HEK293 (cell line): ENCODE results near the gene ARL11.

Experiments used
- CTCF ChIA-PET: fragments of 350-600 bp; formaldehyde crosslinking; extraction: SDS; loops from one replicate; lab custom pipeline; 2021; ENCODE audit warnings: antibody characterized with exemption; lab: Yijun Ruan, JAX
- POLR2A ChIA-PET: fragments of 300-600 bp; formaldehyde crosslinking; extraction: SDS; loops from one replicate; lab custom pipeline; 2020; ENCODE audit warnings: antibody characterized with exemption, inconsistent platforms; lab: Yijun Ruan, JAX
- H3K27ac ChIP-seq: fragments of 200-500 bp; sonication (Bioruptor generic); 2 replicates; pipeline ENCODE4 v1.5.1; 2014; ENCODE audit warnings: low read depth, low read length, control low read depth, inconsistent platforms; ENCODE audit errors: extremely low read depth
- H3K36me3 ChIP-seq, 2 experiments: fragments of 200-500 bp in 1 of 2; sonication (Bioruptor generic) in 1 of 2; 1 replicate in 1 of 2; 2 replicates in 1 of 2; pipeline ENCODE4 v1.5.1; 2014 to 2017; ENCODE audit warnings: inconsistent platforms in 2 of 2, low read length in 2 of 2; ENCODE audit not compliant: control insufficient read depth in 2 of 2, insufficient read depth in 1 of 2
- H3K4me1 ChIP-seq: fragments of 200-500 bp; sonication (Bioruptor generic); 2 replicates; pipeline ENCODE4 v1.5.1; 2014; ENCODE audit warnings: mild to moderate bottlenecking, low read length, inconsistent platforms; ENCODE audit not compliant: control insufficient read depth, insufficient read depth
- H3K4me3 ChIP-seq: 2 replicates; pipeline ENCODE4 v1.5.1; 2011; ENCODE audit warnings: low read depth, mild to moderate bottlenecking, control low read depth, low read length, moderate library complexity
- H3K9me3 ChIP-seq: fragments of 200-500 bp; sonication (Bioruptor generic); 2 replicates; pipeline ENCODE4 v1.5.1; 2014; ENCODE audit warnings: low read depth, low read length, inconsistent platforms; ENCODE audit not compliant: control insufficient read depth, insufficient read depth
- CTCF ChIP-seq: fragments of 450-650 bp; formaldehyde crosslinking; IDR thresholded peaks from 2 replicates; pipeline ENCODE4 v1.5.1; 2016; ENCODE audit warnings: missing biosample characterization, missing genetic modification characterization
- FEZF1 ChIP-seq: fragments of 450-650 bp; formaldehyde crosslinking; IDR thresholded peaks from 2 replicates; pipeline ENCODE4 v1.5.1; 2016; ENCODE audit warnings: missing biosample characterization, missing genetic modification characterization
- IKZF3 ChIP-seq: fragments of 450-650 bp; IDR thresholded peaks from 2 replicates; pipeline ENCODE4 v1.5.0; 2018; ENCODE audit warnings: missing biosample characterization, mild to moderate bottlenecking, missing genetic modification characterization, moderate library complexity
- KLF7 ChIP-seq: fragments of 450-650 bp; formaldehyde crosslinking; IDR thresholded peaks from 2 replicates; pipeline ENCODE4 v1.5.1; 2016; ENCODE audit warnings: missing biosample characterization, missing genetic modification characterization, borderline replicate concordance
- OSR2 ChIP-seq: fragments of 450-650 bp; formaldehyde crosslinking; IDR thresholded peaks from 2 replicates; pipeline ENCODE4 v1.5.1; 2016; ENCODE audit warnings: missing biosample characterization, missing genetic modification characterization
- SP7 ChIP-seq: fragments of 450-650 bp; formaldehyde crosslinking; IDR thresholded peaks from 2 replicates; pipeline ENCODE4 v1.5.1; 2016; ENCODE audit warnings: missing biosample characterization, missing genetic modification characterization
- ZBTB49 ChIP-seq: fragments of 450-650 bp; formaldehyde crosslinking; IDR thresholded peaks from 2 replicates; pipeline ENCODE4 v1.5.1; 2016; ENCODE audit warnings: missing biosample characterization, missing genetic modification characterization, low read depth
- ZEB2 ChIP-seq: fragments of 450-650 bp; formaldehyde crosslinking; IDR thresholded peaks from 2 replicates; pipeline ENCODE4 v1.5.1; 2016; ENCODE audit warnings: missing biosample characterization, missing genetic modification characterization
- ZNF10 ChIP-seq: fragments of 450-650 bp; formaldehyde crosslinking; IDR thresholded peaks from 2 replicates; pipeline ENCODE4 v1.5.1; 2017; ENCODE audit warnings: missing biosample characterization, missing genetic modification characterization
- ZNF16 ChIP-seq: fragments of 450-650 bp; formaldehyde crosslinking; IDR thresholded peaks from 2 replicates; pipeline ENCODE4 v1.5.1; 2016; ENCODE audit warnings: low read depth, missing biosample characterization, missing genetic modification characterization
- ZNF169 ChIP-seq: fragments of 450-650 bp; formaldehyde crosslinking; IDR thresholded peaks from 2 replicates; pipeline ENCODE4 v1.5.1; 2016; ENCODE audit warnings: missing biosample characterization, missing genetic modification characterization
- ZNF391 ChIP-seq: fragments of 450-650 bp; formaldehyde crosslinking; IDR thresholded peaks from 2 replicates; pipeline ENCODE4 v1.5.1; 2016; ENCODE audit warnings: low read depth, missing biosample characterization, missing genetic modification characterization, borderline replicate concordance
- ZNF654 ChIP-seq: fragments of 450-650 bp; formaldehyde crosslinking; IDR thresholded peaks from 2 replicates; pipeline ENCODE4 v1.5.1; 2016; ENCODE audit warnings: low read depth, missing biosample characterization, missing genetic modification characterization
- ZNF658 ChIP-seq: fragments of 450-650 bp; formaldehyde crosslinking; IDR thresholded peaks from 2 replicates; pipeline ENCODE4; 2016; ENCODE audit warnings: missing biosample characterization, missing genetic modification characterization
- ZNF660 ChIP-seq: fragments of 450-650 bp; IDR thresholded peaks from 2 replicates; pipeline ENCODE4 v1.5.1; 2018; ENCODE audit warnings: missing biosample characterization, mild to moderate bottlenecking, missing genetic modification characterization
- ZNF664 ChIP-seq: fragments of 450-650 bp; formaldehyde crosslinking; IDR thresholded peaks from 2 replicates; pipeline ENCODE4 v1.5.1; 2016; ENCODE audit warnings: missing biosample characterization, missing genetic modification characterization
- ZSCAN30 ChIP-seq: fragments of 450-650 bp; IDR thresholded peaks from 2 replicates; pipeline ENCODE4 v1.5.1; 2018; ENCODE audit warnings: missing biosample characterization, mild to moderate bottlenecking, missing genetic modification characterization, moderate library complexity
- TF ChIP-seq, protein P1 (sequence below): fragments of 450-650 bp; formaldehyde crosslinking; IDR thresholded peaks from 2 replicates; pipeline ENCODE4 v1.5.1; 2016; ENCODE audit warnings: missing biosample characterization, missing genetic modification characterization
- TF ChIP-seq, protein P2 (sequence below): fragments of 450-650 bp; formaldehyde crosslinking; IDR thresholded peaks from 2 replicates; pipeline ENCODE4 v1.5.1; 2017; ENCODE audit warnings: missing biosample characterization, missing genetic modification characterization
- TF ChIP-seq, protein P3 (sequence below): fragments of 450-650 bp; formaldehyde crosslinking; IDR thresholded peaks from 2 replicates; pipeline ENCODE4 v1.5.1; 2016; ENCODE audit warnings: missing biosample characterization, missing genetic modification characterization
- TF ChIP-seq, protein P4 (sequence below): fragments of 450-650 bp; IDR thresholded peaks from 2 replicates; pipeline ENCODE4 v1.5.1; 2018; ENCODE audit warnings: missing biosample characterization, missing genetic modification characterization

Gene ARL11

GRCh38 chr13:49669735-49670309 lies 41.5 kb downstream of the ARL11 start:
- no peak overlapping the region for H3K4me3 ChIP-seq
- H3K4me1 ChIP-seq = no peaks in the 10 kb centered on the region; the same call in 1 of the 2 replicates
- H3K27ac ChIP-seq = no peak overlapping the region
- no peaks in the 10 kb centered on the region for H3K9me3 ChIP-seq
- H3K36me3 ChIP-seq = peaks cover 0 to 18% of the 10 kb centered on the region in 2 experiments; a peak in 2 of 3 replicates
- ChIA-PET POLR2A (interaction anchor here (1.2 kb wide), 1 partner anchor 123 kb away, joined by 3 read pairs; the partner anchor contains the start of gene KPNA3), CTCF (interaction anchor here (0.6 to 1.9 kb wide), 12 partner anchors 10 to 307 kb away, joined by 3 to 9 read pairs (median 3); no protein-coding TSS in a partner anchor)
- TF ChIP-seq, protein P1, sequence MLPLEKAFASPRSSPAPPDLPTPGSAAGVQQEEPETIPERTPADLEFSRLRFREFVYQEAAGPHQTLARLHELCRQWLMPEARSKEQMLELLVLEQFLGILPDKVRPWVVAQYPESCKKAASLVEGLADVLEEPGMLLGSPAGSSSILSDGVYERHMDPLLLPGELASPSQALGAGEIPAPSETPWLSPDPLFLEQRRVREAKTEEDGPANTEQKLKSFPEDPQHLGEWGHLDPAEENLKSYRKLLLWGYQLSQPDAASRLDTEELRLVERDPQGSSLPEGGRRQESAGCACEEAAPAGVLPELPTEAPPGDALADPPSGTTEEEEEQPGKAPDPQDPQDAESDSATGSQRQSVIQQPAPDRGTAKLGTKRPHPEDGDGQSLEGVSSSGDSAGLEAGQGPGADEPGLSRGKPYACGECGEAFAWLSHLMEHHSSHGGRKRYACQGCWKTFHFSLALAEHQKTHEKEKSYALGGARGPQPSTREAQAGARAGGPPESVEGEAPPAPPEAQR (tag by site-specific recombination) = no peak
- no peak for TF ChIP-seq ZNF658 (tag by site-specific recombination)
- TF ChIP-seq ZNF169 = no peak
- peak; percentile 67; the same call in 1 of the 2 replicates for TF ChIP-seq CTCF
- TF ChIP-seq ZBTB49 = no peak
- TF ChIP-seq ZNF654 (tag by site-specific recombination) = peak; percentile 81
- peak; percentile 95 for TF ChIP-seq IKZF3
- peak; percentile 93 for TF ChIP-seq ZSCAN30 (tag by site-specific recombination)
- 0 out of 2 replicates have a peak, but pooled peaks have one; percentile 28 for TF ChIP-seq SP7 (tag by site-specific recombination)
- no peak for TF ChIP-seq ZEB2 (tag by site-specific recombination)
- TF ChIP-seq ZNF391 = peak; percentile 59; the same call in 1 of the 2 replicates
- TF ChIP-seq, protein P2, sequence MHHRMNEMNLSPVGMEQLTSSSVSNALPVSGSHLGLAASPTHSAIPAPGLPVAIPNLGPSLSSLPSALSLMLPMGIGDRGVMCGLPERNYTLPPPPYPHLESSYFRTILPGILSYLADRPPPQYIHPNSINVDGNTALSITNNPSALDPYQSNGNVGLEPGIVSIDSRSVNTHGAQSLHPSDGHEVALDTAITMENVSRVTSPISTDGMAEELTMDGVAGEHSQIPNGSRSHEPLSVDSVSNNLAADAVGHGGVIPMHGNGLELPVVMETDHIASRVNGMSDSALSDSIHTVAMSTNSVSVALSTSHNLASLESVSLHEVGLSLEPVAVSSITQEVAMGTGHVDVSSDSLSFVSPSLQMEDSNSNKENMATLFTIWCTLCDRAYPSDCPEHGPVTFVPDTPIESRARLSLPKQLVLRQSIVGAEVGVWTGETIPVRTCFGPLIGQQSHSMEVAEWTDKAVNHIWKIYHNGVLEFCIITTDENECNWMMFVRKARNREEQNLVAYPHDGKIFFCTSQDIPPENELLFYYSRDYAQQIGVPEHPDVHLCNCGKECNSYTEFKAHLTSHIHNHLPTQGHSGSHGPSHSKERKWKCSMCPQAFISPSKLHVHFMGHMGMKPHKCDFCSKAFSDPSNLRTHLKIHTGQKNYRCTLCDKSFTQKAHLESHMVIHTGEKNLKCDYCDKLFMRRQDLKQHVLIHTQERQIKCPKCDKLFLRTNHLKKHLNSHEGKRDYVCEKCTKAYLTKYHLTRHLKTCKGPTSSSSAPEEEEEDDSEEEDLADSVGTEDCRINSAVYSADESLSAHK (tag by site-specific recombination) = 0 out of 2 replicates have a peak, but pooled peaks have one; percentile 22
- TF ChIP-seq ZNF660 = 0 out of 2 replicates have a peak, but pooled peaks have one; percentile 23
- TF ChIP-seq, all 188 proteins: peak for 8

GRCh38 chr13:49670828-49671227 lies 42.5 kb downstream of the ARL11 start:
- Histone ChIP-seq H3K4me1 (no peaks in the 10 kb centered on the region; the same call in 1 of the 2 replicates), H3K4me3 (no peak overlapping the region), H3K9me3 (no peaks in the 10 kb centered on the region), H3K36me3 (peaks cover 0 to 16% of the 10 kb centered on the region in 2 experiments; a peak in 2 of 3 replicates), H3K27ac (no peak overlapping the region; the same call in 1 of the 2 replicates)
- ChIA-PET POLR2A (interaction anchor here (0.9 kb wide), 1 partner anchor 122 kb away, joined by 3 read pairs; the partner anchor contains the start of gene KPNA3), CTCF (interaction anchor here (0.6 to 1.9 kb wide), 17 partner anchors 9 to 1549 kb away, joined by 3 to 9 read pairs (median 4); no protein-coding TSS in a partner anchor)
- TF ChIP-seq ZNF16 (tag by site-specific recombination) = no peak
- no peak for TF ChIP-seq KLF7 (tag by site-specific recombination)
- TF ChIP-seq ZNF10 (tag by site-specific recombination) = 0 out of 2 replicates have a peak, but pooled peaks have one; percentile 2
- no peak for TF ChIP-seq ZNF654 (tag by site-specific recombination)
- TF ChIP-seq ZEB2 (tag by site-specific recombination) = peak; percentile 49; the same call in 1 of the 2 replicates
- peak; percentile 60 for TF ChIP-seq FEZF1
- peak; percentile 23; the same call in 1 of the 2 replicates for TF ChIP-seq ZNF664 (tag by site-specific recombination)
- TF ChIP-seq, protein P3, sequence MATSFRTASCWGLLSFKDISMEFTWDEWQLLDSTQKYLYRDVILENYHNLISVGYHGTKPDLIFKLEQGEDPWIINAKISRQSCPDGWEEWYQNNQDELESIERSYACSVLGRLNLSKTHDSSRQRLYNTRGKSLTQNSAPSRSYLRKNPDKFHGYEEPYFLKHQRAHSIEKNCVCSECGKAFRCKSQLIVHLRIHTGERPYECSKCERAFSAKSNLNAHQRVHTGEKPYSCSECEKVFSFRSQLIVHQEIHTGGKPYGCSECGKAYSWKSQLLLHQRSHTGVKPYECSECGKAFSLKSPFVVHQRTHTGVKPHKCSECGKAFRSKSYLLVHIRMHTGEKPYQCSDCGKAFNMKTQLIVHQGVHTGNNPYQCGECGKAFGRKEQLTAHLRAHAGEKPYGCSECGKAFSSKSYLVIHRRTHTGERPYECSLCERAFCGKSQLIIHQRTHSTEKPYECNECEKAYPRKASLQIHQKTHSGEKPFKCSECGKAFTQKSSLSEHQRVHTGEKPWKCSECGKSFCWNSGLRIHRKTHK = no peak
- TF ChIP-seq, protein P4, sequence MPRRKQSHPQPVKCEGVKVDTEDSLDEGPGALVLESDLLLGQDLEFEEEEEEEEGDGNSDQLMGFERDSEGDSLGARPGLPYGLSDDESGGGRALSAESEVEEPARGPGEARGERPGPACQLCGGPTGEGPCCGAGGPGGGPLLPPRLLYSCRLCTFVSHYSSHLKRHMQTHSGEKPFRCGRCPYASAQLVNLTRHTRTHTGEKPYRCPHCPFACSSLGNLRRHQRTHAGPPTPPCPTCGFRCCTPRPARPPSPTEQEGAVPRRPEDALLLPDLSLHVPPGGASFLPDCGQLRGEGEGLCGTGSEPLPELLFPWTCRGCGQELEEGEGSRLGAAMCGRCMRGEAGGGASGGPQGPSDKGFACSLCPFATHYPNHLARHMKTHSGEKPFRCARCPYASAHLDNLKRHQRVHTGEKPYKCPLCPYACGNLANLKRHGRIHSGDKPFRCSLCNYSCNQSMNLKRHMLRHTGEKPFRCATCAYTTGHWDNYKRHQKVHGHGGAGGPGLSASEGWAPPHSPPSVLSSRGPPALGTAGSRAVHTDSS = no peak
- TF ChIP-seq OSR2 (tag by site-specific recombination) = peak; percentile 57; the same call in 1 of the 2 replicates
